Inflammatory macrophage (primary cell): ENCODE results near the gene TARS3.
"Not testable (repeated sequence)": the region's sequence is repeated elsewhere in the genome, so short reads cannot be mapped to it uniquely, and the experiment has no call there.

ENCODE experiments used
- DNase-seq, 2 donors: peaks; one replicate each; pipeline ENCODE4 v3.0.0-alpha.2; 2020 to 2022
- total RNA-seq, 18 experiments: gene quantifications; one replicate each; lab custom pipeline; 2026; ENCODE audit warnings: mixed read lengths in 6 of 18, inconsistent platforms in 2 of 18; lab: John Stamatoyannopoulos, UW

TARS3 gene
- 2.7 to 11.5 (median 6.8) reads per million in 18 experiments for total RNA-seq

DNA sequence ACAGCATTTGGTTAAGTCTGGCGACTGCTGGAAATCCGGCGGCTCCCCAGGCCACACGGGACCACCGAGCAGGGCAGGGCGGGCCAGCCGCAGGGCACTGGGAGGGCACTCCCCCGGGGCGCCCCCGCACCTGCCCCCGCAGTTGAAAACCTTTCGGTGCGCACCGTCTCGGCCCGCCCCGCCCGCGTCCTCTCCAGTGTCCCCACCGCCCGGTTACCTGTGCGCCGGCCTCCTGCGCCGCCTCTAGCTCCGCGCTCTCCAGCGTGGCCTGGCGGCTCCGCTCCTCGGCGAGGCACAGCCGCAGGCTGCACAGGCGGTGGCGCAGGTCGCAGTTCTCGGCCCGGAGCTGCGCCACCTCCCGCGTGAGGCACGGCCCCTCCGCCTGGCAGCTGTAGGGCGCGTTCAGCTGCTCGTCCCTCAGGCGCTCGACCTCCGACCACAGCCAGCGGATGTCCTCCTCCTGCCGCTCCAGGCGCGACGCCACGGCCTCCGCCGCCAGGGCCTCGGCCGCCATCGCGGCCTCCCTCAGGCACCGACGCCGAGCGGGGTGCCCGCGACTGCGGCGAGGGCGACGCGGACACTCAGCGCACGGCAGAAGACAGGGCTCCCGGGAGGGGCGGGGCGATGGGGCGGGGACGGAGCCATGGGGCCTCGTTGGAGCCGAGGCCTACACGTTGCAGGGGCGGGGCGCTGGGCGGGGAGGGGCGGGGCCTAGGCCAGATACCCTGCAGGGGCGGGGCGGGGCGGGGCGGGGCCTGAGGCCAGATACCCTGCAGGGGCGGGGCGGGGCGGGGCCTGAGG is at the start of gene TARS3:
TSS of gene TARS3 (minus strand) at position 600 of the 801 bp plus-strand sequence. CDS start at position 514, 86 bp downstream.
- peak; percentile 84 to 95 for DNase-seq

DNA sequence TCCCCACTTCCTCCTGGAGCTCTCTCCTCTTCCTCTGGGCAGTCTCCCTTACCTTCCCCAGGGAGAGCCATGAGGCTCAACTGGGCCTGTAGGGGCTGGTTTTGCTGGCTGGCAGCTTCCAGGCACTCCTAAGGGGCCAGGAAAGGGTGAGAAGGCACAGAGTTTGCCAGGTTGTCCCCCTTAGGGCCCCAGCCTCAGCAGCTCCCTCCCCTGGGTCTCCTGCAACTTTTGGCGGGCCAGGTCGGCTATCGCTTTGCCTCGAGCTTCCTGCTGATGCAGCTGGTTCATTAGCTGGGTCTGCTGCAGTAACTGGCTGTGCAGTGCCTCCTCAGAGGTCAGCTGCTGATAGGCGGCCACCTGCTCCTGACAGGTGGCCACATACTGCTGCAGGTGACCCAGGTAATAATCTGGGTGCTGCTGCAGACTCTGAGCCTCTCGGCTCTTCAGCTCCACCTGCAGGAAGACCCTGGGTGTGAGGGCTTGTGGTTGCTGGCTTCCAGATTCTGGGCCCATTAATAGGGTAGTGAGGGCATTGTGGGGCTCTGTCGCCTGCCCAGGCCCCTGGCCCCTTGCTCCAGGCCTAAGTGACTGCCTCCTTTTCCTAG is 49.3 kb upstream of the TARS3 start:
- no peak for DNase-seq

DNA sequence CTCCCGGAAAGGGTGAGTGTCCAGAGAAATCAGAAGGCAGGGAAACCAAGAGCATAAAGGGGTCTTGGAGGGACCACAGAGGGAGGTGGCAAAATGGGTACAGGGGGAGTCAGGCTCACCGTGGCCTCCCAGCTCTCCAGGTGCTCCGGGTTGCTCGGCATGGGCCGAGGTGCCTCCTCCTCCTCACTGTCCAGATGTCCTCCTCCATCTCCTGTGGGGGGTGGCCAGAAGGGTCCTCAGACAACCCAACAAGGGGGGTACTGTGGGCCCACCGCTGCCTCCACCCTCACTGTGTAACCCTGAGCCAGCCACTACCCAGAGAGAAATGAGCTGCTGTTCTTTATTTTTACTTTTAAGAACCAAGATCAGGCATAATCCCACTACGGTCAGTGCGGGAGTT is 48.6 kb upstream of the TARS3 start:
- no peak for DNase-seq

- DNase-seq: not testable (repeated sequence)
These were observed 42.9 kb upstream of the TARS3 start for GRCh38 chr15:101767083-101767640.

DNA sequence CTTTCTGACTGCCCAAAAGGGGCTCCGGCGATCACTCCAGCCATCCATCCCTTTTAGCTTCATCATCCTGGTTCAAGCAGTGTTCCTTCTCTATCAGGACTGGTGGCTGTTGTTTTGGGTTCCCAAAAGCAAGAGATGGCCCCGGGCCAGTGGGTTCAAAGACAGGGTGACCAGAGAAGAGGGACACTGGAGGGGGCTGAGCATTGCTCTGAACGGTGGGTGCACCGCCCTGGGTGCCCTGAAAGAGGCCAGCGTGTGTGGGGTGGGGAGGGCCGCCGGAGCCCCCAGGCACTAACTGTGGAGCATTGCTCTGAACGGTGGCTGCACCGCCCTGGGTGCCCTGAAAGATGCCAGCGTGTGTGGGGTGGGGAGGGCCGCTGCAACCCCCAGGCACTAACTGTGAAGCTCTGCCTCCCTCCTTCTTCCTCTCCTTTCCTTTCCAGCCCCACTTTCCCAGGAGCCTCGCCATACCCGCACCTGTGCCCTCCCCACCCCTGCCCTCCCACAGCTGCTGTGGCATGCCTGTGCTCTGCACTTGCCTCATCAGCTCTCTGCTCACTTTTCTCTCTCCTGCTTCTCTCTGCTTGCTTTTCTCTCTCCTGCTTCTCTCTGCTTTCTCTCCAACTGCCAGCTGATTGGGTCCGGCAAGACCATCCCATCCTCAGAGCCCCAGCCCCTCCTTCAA is 41.6 kb upstream of the TARS3 start:
- DNase-seq: no peak

GRCh38 chr15:101765340-101765671 is 41.0 kb upstream of the TARS3 start:
- DNase-seq: not testable (repeated sequence)

DNA sequence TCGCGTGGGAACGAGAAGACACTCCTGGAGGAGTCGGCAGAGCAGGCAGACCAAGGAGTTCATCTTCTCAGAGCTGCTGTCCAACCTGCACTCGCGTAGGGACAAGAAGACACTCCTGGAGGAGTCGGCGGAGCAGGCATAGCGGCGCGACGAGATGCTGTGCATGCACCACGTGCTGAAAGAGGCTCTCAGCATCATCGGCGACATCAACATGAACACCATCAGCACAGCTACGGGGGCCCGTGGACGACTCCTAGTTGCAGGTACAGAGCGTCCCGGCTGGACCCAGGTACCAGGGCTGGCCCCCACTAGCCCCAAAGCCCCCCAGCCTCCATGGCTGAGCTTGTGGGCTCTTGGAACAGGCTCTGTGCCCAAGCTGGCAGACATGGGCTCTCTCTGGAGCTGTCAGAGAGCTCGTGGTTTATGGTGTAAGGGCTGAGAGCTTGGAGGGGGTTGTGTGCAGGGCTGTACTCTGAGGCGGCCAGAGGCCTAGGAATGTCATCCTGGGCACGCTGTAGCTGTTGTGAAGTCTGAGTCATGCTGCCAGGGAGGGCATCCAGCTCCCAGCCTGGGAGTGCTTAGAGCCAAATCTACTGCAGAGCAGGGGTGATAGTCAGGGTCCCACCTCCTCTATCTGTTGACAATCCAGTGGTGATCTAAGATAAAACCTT is 40.5 kb upstream of the TARS3 start:
- DNase-seq: not testable (repeated sequence)

- not testable (repeated sequence) for DNase-seq
These were observed 22.4 kb upstream of the TARS3 start for GRCh38 chr15:101746716-101747082.

DNA sequence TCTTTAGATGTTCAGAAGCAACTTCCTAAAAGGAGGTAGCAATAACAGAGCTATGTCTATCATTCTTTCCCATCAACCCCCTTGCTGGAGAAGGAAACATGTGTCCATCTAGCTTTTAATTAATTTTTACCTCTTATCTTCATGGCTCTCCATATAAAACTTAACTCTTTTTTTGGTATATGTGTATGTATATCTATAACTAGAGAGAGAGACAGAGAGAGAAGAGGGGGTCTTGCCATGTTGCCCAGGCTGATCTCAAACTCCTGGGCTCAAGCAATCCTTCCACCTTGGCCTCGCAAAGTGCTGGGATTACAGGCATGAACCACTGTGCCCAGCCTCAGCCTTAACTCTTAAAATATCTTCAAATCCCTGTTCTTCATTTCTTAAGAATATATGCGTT is 10.6 kb upstream of the TARS3 start:
- not testable (repeated sequence) for DNase-seq

DNA sequence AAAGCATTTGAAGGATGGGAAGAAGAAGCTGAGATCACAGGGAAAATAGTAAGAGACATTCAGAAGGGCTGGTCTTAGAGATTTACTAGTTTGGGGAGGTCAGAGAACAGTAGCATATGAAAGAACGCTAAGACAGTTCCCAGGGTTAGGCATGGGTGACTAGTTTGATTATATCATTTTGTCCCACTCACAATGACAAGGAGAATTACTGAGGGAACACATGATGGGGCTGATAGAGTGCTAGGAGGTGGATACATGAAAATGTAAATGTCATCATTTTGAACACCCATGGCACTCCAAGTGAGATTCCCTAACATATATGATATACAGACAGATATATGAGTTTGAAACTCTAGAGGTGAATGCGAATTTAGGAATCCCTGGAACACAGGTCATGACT is 9.3 kb upstream of the TARS3 start:
- DNase-seq: no peak

GRCh38 chr15:101732772-101733171 is 8.5 kb upstream of the TARS3 start:
- no peak for DNase-seq

DNA sequence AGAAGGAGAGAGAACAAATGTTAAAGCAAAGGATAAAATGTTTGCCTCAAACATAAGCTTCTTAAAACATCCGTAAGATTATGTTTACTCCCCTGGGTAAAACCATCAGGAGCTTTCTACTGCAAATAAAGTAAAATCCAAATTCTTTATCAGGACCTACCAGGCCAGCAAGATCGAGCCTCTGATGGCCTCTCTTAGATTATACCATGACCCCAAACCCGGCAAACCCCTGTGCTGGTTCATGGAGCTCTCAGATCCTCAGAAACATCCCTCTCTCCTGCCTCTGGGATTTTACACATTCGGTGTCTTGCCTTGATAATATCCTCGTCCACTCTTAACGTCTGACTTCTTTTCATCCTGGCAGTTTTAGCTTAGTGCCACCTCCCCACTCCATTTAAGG is 7.5 kb upstream of the TARS3 start:
- DNase-seq: no peak

DNA sequence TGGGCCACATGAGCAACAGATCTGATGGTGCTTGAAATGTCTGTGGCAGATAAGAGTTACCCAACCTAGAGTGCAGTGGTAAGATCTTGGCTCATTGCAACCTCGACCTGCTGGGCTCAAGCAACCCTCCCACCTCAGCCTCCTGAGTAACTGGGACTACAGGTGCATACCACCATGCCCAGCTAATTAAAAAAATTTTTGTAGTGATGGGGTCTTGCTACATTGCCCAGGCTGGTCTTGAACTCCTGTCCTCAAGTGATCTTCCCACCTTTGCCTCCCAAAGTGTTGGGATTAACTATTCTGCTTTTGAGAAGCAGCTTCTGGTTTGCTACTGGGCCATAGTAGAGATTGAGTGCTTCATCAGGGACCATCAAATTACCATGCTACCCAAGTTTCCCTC is 2.9 kb upstream of the TARS3 start:
- no peak for DNase-seq

DNA sequence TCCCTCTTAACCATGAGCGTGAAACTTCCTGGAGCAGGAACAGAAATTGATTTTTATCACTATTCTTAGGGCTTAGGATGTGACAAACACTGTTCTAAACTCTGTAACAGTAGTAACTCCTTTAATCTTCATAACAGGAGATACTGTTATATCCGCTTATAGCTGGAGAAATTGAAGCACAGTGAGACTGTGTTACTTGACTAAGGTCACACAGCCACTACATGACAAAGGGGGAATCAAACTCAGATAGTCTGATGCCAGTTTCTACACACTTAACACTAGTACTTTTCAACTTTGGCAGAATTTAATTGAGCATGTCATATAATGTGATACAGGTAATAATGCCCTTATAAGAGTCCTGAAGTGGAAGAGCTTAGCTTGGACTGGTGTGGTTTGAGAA is 800 bp upstream of the TARS3 start:
- DNase-seq: no peak

DNA sequence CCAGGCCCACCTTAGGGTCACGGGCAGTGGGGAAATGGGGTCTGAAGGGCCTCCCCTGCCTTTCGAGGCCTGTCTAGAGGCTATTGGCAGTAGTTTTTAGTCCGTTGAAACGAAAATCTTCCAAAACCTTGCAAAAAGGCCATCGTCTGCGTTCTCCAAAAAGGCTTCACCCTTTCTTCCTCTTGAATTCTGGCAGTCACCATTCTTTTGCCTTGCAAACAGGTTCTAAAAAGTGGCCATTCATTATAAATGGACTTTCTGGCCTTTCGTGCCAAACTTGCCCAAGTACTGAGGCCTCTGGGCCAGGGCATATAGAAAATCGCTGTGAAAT is 367 bp upstream of the TARS3 start:
- no peak for DNase-seq

- peak in 1 of 2 donors; percentile 1 for DNase-seq
These were observed 951 bp downstream of the TARS3 start for GRCh38 chr15:101723171-101723873.

- DNase-seq: no peak
These were observed 5.4 kb downstream of the TARS3 start for GRCh38 chr15:101718896-101719295.

DNA sequence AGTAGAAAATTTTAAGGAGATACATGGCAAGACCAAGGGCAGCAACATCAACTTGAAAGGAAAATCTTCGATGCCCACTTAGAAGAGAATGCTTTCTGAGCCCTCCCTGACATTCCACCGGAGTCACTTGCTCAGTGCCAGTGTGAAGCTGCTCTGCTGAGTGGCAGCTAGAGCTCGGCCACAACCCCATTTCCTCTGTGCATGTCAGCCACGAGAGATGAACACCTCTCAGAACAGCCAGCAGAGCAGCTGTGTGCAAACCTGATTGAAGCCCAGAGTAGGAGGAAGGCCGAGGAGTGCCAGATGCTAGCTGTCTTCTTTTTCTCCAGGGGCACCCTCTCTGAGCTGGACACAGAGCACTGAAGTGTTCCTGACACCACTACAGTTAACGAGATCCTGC is 12.2 kb downstream of the TARS3 start:
- DNase-seq: no peak

DNA sequence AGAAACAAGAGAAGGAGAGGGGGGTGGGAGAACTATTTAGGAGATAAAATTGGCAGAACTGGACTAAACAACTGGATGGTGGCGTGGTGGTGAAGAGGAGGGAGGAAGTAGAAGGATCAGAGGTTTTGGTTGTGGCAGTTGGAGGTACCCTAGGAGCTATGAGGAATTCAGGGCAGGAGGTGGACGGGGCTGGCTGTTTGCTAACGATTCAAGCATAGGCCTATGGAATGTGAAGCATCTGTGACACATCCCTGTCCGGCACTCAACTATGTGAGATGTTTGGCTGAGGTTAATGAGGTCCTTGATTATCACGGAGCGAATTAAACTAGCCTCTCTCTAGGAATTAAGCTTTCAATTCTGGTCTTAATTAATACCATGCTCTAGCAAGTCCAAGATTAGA is 13.5 kb downstream of the TARS3 start:
- DNase-seq: no peak

- DNase-seq: no peak
These were observed 14.8 kb downstream of the TARS3 start for GRCh38 chr15:101709466-101709865.

DNA sequence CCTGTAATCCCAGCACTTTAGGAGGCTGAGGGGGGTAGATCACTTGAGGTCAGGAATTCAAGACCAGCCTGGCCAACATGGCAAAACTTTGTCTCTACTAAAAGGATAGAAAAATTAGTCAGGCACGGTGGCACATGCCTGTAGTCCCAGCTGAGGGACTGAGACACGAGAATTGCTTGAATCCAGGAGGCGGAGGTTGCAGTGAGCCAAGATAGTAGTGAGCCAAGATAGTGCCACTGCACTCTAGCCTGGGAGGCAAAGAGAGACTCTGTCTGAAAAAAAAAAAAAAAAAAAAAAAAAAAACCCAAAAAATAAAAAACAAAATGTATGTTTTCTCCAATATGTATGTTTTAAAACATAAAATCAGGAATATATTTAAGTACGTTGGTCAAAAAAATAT is 16.3 kb downstream of the TARS3 start:
- no peak for DNase-seq

GRCh38 chr15:101702077-101702476 is 22.2 kb downstream of the TARS3 start:
- DNase-seq: no peak
